HL-60 (cell line): ENCODE results near the gene SSBP4.

Experiments used
- DNase-seq, 2 experiments: peaks; one replicate each; pipeline ENCODE4 v3.0.0-alpha.2; 2010 to 2020; ENCODE audit warnings: low read depth in 1 of 2, low spot score in 1 of 2
- H3K27ac ChIP-seq: fragments of 250-450 bp; sonication (Bioruptor Pico); replicated peaks from 2 replicates; pipeline ENCODE4 v1.5.1; 2020; ENCODE audit warnings: mild to moderate bottlenecking, moderate library complexity
- H3K27me3 ChIP-seq: fragments of 250-450 bp; sonication (Bioruptor Pico); 2 replicates; pipeline ENCODE4 v1.5.1; 2021; ENCODE audit warnings: mild to moderate bottlenecking, moderate library complexity; ENCODE audit not compliant: insufficient read depth, poor library complexity, severe bottlenecking
- H3K4me3 ChIP-seq: replicated peaks from 2 replicates; pipeline ENCODE4 v1.5.1; 2011; ENCODE audit warnings: mild to moderate bottlenecking, control low read depth, low read length; ENCODE audit not compliant: insufficient read depth
- GABPA ChIP-seq: IDR thresholded peaks from 2 replicates; pipeline ENCODE4 v1.6.1; 2012; ENCODE audit warnings: low read depth
- POLR2AphosphoS5 ChIP-seq: IDR thresholded peaks from 2 replicates; pipeline ENCODE4 v1.6.1; 2012; ENCODE audit warnings: low read depth
- SPI1 ChIP-seq: IDR thresholded peaks from 2 replicates; pipeline ENCODE4 v1.6.1; 2012; ENCODE audit warnings: low read depth, mild to moderate bottlenecking, borderline replicate concordance
- TF ChIP-seq, protein P1 (sequence below): IDR thresholded peaks from one replicate; pipeline ENCODE4 v1.5.1; 2011; ENCODE audit warnings: low read length, control low read depth, inconsistent platforms; ENCODE audit not compliant: insufficient read depth
- TF ChIP-seq, protein P2 (sequence below): IDR thresholded peaks from 2 replicates; pipeline ENCODE4 v1.6.1; 2012; ENCODE audit warnings: low read depth; ENCODE audit not compliant: insufficient replicate concordance

Gene SSBP4

GRCh38 chr19:18434411-18435175 is 15.4 kb downstream of the SSBP4 start:
- no peak overlapping the region for H3K27ac ChIP-seq
- no peak for DNase-seq
- TF ChIP-seq POLR2AphosphoS5 (no peak), GABPA (no peak), SPI1 (no peak)
- TF ChIP-seq, protein P1, sequence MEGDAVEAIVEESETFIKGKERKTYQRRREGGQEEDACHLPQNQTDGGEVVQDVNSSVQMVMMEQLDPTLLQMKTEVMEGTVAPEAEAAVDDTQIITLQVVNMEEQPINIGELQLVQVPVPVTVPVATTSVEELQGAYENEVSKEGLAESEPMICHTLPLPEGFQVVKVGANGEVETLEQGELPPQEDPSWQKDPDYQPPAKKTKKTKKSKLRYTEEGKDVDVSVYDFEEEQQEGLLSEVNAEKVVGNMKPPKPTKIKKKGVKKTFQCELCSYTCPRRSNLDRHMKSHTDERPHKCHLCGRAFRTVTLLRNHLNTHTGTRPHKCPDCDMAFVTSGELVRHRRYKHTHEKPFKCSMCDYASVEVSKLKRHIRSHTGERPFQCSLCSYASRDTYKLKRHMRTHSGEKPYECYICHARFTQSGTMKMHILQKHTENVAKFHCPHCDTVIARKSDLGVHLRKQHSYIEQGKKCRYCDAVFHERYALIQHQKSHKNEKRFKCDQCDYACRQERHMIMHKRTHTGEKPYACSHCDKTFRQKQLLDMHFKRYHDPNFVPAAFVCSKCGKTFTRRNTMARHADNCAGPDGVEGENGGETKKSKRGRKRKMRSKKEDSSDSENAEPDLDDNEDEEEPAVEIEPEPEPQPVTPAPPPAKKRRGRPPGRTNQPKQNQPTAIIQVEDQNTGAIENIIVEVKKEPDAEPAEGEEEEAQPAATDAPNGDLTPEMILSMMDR = no peak
- TF ChIP-seq, protein P2, sequence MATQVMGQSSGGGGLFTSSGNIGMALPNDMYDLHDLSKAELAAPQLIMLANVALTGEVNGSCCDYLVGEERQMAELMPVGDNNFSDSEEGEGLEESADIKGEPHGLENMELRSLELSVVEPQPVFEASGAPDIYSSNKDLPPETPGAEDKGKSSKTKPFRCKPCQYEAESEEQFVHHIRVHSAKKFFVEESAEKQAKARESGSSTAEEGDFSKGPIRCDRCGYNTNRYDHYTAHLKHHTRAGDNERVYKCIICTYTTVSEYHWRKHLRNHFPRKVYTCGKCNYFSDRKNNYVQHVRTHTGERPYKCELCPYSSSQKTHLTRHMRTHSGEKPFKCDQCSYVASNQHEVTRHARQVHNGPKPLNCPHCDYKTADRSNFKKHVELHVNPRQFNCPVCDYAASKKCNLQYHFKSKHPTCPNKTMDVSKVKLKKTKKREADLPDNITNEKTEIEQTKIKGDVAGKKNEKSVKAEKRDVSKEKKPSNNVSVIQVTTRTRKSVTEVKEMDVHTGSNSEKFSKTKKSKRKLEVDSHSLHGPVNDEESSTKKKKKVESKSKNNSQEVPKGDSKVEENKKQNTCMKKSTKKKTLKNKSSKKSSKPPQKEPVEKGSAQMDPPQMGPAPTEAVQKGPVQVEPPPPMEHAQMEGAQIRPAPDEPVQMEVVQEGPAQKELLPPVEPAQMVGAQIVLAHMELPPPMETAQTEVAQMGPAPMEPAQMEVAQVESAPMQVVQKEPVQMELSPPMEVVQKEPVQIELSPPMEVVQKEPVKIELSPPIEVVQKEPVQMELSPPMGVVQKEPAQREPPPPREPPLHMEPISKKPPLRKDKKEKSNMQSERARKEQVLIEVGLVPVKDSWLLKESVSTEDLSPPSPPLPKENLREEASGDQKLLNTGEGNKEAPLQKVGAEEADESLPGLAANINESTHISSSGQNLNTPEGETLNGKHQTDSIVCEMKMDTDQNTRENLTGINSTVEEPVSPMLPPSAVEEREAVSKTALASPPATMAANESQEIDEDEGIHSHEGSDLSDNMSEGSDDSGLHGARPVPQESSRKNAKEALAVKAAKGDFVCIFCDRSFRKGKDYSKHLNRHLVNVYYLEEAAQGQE = no peak
- no peak overlapping the region for H3K4me3 ChIP-seq
- peaks cover 4% of the 10 kb centered on the region for H3K27me3 ChIP-seq

DNA sequence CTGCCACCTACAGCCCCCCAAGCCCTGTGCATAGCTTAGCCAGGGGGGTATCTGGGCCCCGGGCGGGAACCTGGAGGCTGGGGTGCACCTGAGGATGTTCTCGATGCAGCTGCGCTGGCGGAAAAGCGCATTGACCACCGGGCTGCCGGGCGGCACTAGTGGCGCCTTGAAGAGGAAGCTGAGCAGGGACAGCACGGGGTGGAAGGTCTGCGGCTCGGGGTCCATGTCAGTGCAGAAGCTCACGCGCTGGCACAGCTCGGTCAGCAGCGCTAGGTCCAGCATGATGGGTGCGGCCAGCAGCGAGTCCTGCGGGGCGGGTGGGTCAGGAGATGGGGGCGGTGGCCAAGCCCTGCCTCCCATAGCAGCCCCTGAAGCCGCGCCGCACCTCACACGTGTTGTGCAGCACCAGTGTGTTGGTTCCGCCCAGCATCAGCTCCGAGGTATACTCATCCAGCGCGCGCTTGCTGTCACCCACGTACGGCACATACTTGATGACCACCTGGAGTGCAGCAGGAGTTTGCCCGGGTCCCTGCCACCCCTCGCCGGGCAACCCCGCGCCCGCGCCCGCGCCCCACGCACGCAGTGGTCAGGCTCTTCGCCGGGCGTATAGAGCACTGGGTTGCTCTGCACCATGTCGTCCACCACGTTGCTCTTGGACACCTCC is 16.1 kb downstream of the SSBP4 start:
- no peak for DNase-seq
- TF ChIP-seq, protein P1 = no peak
- TF ChIP-seq POLR2AphosphoS5 = no peak
- TF ChIP-seq SPI1 = no peak
- TF ChIP-seq, protein P2 = no peak
- TF ChIP-seq GABPA = no peak
- H3K27ac ChIP-seq = no peak overlapping the region
- no peak overlapping the region for H3K4me3 ChIP-seq
- peaks cover 4% of the 10 kb centered on the region for H3K27me3 ChIP-seq

DNA sequence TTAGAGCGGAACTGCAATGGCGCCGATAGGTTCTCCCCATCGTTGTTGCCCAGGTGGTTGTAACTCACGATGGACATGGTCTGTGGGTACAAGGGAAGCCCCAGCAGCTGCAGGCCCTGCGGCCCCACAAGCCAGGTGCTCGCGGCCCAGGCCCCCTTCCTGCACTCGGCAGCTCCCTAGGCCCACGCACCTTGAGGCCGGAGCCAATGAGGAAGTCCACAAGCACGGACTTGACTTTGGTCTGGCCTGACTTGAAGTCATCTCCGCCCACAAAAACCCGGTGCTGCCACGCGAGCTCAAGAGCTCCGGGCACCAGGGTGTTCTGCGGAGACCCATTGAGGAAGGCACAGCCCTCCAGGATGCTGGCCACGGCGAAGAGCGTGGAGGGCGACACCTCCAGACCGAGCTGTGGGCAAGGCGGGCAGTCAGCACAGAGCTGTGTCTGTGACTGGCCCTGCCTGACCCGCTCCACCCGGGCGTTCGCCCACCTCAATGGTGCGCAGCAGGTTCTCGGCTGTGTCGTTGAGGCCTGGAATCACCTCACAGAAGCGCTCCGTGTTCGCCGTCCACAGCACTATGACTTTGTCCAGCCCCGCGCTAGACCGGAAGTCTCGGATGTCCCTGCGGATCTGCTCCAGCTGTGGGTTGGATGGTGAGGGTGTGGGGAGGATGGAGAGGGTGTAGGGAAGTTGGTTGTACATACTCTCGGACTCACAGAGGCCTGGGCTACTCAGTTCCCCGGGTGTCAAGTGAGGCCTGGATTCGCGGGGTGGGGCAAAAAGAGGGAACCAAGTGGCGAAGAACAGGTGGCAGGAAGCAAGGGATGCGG is 16.9 kb downstream of the SSBP4 start:
- Histone ChIP-seq H3K27me3 (peaks cover 4% of the 10 kb centered on the region), H3K4me3 (no peak overlapping the region), H3K27ac (no peak overlapping the region)
- DNase-seq = no peak
- TF ChIP-seq SPI1 (no peak), POLR2AphosphoS5 (0 out of 2 replicates have a peak, but pooled peaks have one; percentile 3)
